CD4-positive, alpha-beta memory T cell (primary cell): ENCODE measurements around the gene ADGRG2. TPM values are rescaled to one million over a fixed set of nuclear protein-coding genes. Genes with fewer than 3 reads are reported as not detected.

Experiments used
- CTCF ChIA-PET: fragments of 350-600 bp; sonication (Branson Sonifier 250); formaldehyde crosslinking; loops from one replicate; lab custom pipeline; 2021; ENCODE audit warnings: inconsistent platforms; ENCODE audit not compliant: partially characterized antibody; lab: Charles Lee
- POLR2A ChIA-PET: fragments of 350-600 bp; sonication (Branson Sonifier 250); formaldehyde crosslinking; loops from one replicate; lab custom pipeline; 2021; ENCODE audit not compliant: partially characterized antibody; lab: Charles Lee
- DNase-seq, 5 donors: peaks; one replicate each; pipeline versions ENCODE4 v3.0.0 to v3.0.0-alpha.2; 2020 to 2022; ENCODE audit warnings: mixed read lengths in 1 of 5
- H3K27ac ChIP-seq: one replicate; pipeline ENCODE4 v1.7.0; 2013; ENCODE audit warnings: low read depth, low read length
- H3K27me3 ChIP-seq: 2 replicates; pipeline ENCODE4 v1.7.0; 2013; ENCODE audit warnings: mild to moderate bottlenecking, low read length, moderate library complexity; ENCODE audit not compliant: insufficient read depth
- H3K36me3 ChIP-seq: 2 replicates; pipeline ENCODE4 v1.7.0; 2013; ENCODE audit warnings: mild to moderate bottlenecking, low read length, moderate library complexity; ENCODE audit not compliant: insufficient read depth
- H3K4me1 ChIP-seq: 2 replicates; pipeline ENCODE4 v1.7.0; 2013; ENCODE audit warnings: mild to moderate bottlenecking, low read length, moderate library complexity; ENCODE audit not compliant: insufficient read depth
- H3K4me3 ChIP-seq, 2 donors: one replicate each; pipeline ENCODE4 v1.7.0; 2013; ENCODE audit warnings: low read length in 2 of 2, mild to moderate bottlenecking in 1 of 2
- H3K9me3 ChIP-seq, 2 donors: one replicate each; pipeline ENCODE4 v1.7.0; 2013; ENCODE audit warnings: low read length in 2 of 2, control low read depth in 1 of 2; ENCODE audit not compliant: control insufficient read depth in 1 of 2
- H3K27ac Mint-ChIP-seq, 7 donors: one replicate each; pipeline ENCODE4 v1.8.0; 2020 to 2021; ENCODE audit warnings: mixed read lengths in 7 of 7, mild to moderate bottlenecking in 6 of 7, inconsistent platforms in 3 of 7, moderate library complexity in 3 of 7
- H3K27me3 Mint-ChIP-seq, 2 donors: one replicate each; pipeline ENCODE4 v1.8.0; 2020 to 2021; ENCODE audit warnings: mixed read lengths in 2 of 2
- H3K36me3 Mint-ChIP-seq, 2 donors: one replicate each; pipeline ENCODE4 v1.8.0; 2020 to 2021; ENCODE audit warnings: mixed read lengths in 2 of 2, inconsistent platforms in 1 of 2, mild to moderate bottlenecking in 1 of 2
- H3K4me1 Mint-ChIP-seq, 4 donors: one replicate each; pipeline ENCODE4 v1.8.0; 2020 to 2021; ENCODE audit warnings: mixed read lengths in 4 of 4, mild to moderate bottlenecking in 1 of 4
- H3K4me3 Mint-ChIP-seq, 8 donors: one replicate each; pipeline ENCODE4 v1.8.0; 2020 to 2021; ENCODE audit warnings: mixed read lengths in 8 of 8, mild to moderate bottlenecking in 7 of 8, moderate library complexity in 6 of 8, inconsistent platforms in 3 of 8
- H3K9me3 Mint-ChIP-seq, 8 donors: one replicate each; pipeline ENCODE4 v1.8.0; 2020 to 2021; ENCODE audit warnings: mixed read lengths in 8 of 8, mild to moderate bottlenecking in 5 of 8, inconsistent platforms in 3 of 8, moderate library complexity in 1 of 8
- intact Hi-C: fragments of 100-400 bp; cut with micrococcal nuclease; formaldehyde crosslinking; loops from one replicate; pipeline ENCODE4 v1.15.1; 2023
- polyA plus RNA-seq, 2 donors: library from polyadenylated mRNA; unstranded; fragments of 300-500 nt; fragmentation: Illumina TruSeq; gene quantifications; one replicate each; pipeline ENCODE4 v1.2.3, GENCODE V29; 2021
- total RNA-seq, 2 experiments: library from RNA; stranded (reverse); gene quantifications; one replicate each; pipeline ENCODE4 v1.2.3, GENCODE V29; 2021

Gene ADGRG2
- total and polyA plus RNA-seq, 4 experiments from 2014 or later: not detected

GRCh38 chrX:18946611-18947010, 175.7 kb downstream of the ADGRG2 start:
- H3K4me1 Mint-ChIP-seq: peaks cover 0 to 1% (median 0%) of the 10 kb centered on the region in 4 donors
- Histone ChIP-seq H3K27ac (no peak overlapping the region), H3K36me3 (peaks cover 4% of the 10 kb centered on the region), H3K4me3 (no peak overlapping the region), H3K27me3 (no peaks in the 10 kb centered on the region), H3K9me3 (no peaks in the 10 kb centered on the region), H3K4me1 (no peaks in the 10 kb centered on the region)
- CTCF ChIA-PET: no interaction called here
- H3K27me3 Mint-ChIP-seq: no peaks in the 10 kb centered on the region
- H3K27ac Mint-ChIP-seq: no peak overlapping the region
- H3K4me3 Mint-ChIP-seq: no peak overlapping the region
- H3K9me3 Mint-ChIP-seq: peaks cover 0 to 3% (median 0%) of the 10 kb centered on the region in 8 donors
- no peak for DNase-seq
- intact Hi-C loops: no loop called here
- peaks cover 24 to 48% of the 10 kb centered on the region in 2 donors for H3K36me3 Mint-ChIP-seq
- POLR2A ChIA-PET: no interaction called here

GRCh38 chrX:18946157-18946556, 176.1 kb downstream of the ADGRG2 start:
- no peak overlapping the region for H3K27ac Mint-ChIP-seq
- no peaks in the 10 kb centered on the region for H3K4me1 ChIP-seq
- H3K27ac ChIP-seq: no peak overlapping the region
- H3K4me3 Mint-ChIP-seq: no peak overlapping the region
- no peaks in the 10 kb centered on the region for H3K27me3 Mint-ChIP-seq
- peaks cover 0 to 3% (median 0%) of the 10 kb centered on the region in 8 donors for H3K9me3 Mint-ChIP-seq
- H3K27me3 ChIP-seq: no peaks in the 10 kb centered on the region
- DNase-seq: no peak
- H3K36me3 ChIP-seq: peaks cover 4% of the 10 kb centered on the region
- intact Hi-C loops: no loop called here
- no peak overlapping the region for H3K4me3 ChIP-seq
- POLR2A ChIA-PET: no interaction called here
- H3K4me1 Mint-ChIP-seq: peaks cover 0 to 1% (median 0%) of the 10 kb centered on the region in 4 donors
- H3K36me3 Mint-ChIP-seq: peaks cover 24 to 48% of the 10 kb centered on the region in 2 donors
- CTCF ChIA-PET: no interaction called here
- no peaks in the 10 kb centered on the region for H3K9me3 ChIP-seq

- DNase-seq: no peak
- H3K4me1 Mint-ChIP-seq: peaks cover 0 to 1% (median 0%) of the 10 kb centered on the region in 4 donors
- no peak overlapping the region for H3K4me3 Mint-ChIP-seq
- H3K27ac ChIP-seq: no peak overlapping the region
- H3K36me3 ChIP-seq: peaks cover 4% of the 10 kb centered on the region
- peaks cover 24 to 47% of the 10 kb centered on the region in 2 donors for H3K36me3 Mint-ChIP-seq
- intact Hi-C loops: no loop called here
- H3K27me3 Mint-ChIP-seq: no peaks in the 10 kb centered on the region
- POLR2A ChIA-PET: no interaction called here
- CTCF ChIA-PET: no interaction called here
- no peak overlapping the region for H3K27ac Mint-ChIP-seq
- no peaks in the 10 kb centered on the region for H3K9me3 ChIP-seq
- peaks cover 0 to 3% (median 0%) of the 10 kb centered on the region in 8 donors for H3K9me3 Mint-ChIP-seq
- no peak overlapping the region for H3K4me3 ChIP-seq
- no peaks in the 10 kb centered on the region for H3K27me3 ChIP-seq
- no peaks in the 10 kb centered on the region for H3K4me1 ChIP-seq
Observed at GRCh38 chrX:18945483-18945882, 176.8 kb downstream of the ADGRG2 start.

- Mint-ChIP-seq H3K36me3 (peaks cover 30 to 46% of the 10 kb centered on the region in 2 donors), H3K9me3 (peaks cover 0 to 3% (median 0%) of the 10 kb centered on the region in 8 donors), H3K4me1 (peaks cover 0 to 1% (median 0%) of the 10 kb centered on the region in 4 donors), H3K4me3 (no peak overlapping the region), H3K27ac (no peak overlapping the region), H3K27me3 (no peaks in the 10 kb centered on the region)
- H3K4me1 ChIP-seq: no peaks in the 10 kb centered on the region
- no peaks in the 10 kb centered on the region for H3K27me3 ChIP-seq
- no peaks in the 10 kb centered on the region for H3K9me3 ChIP-seq
- intact Hi-C loops: no loop called here
- H3K27ac ChIP-seq: no peak overlapping the region
- ChIA-PET POLR2A (no interaction called here), CTCF (no interaction called here)
- peaks cover 4% of the 10 kb centered on the region for H3K36me3 ChIP-seq
- H3K4me3 ChIP-seq: no peak overlapping the region
- DNase-seq: no peak
Observed at GRCh38 chrX:18944482-18944881, 177.8 kb downstream of the ADGRG2 start.

GRCh38 chrX:18941896-18942295, 180.4 kb downstream of the ADGRG2 start:
- ChIA-PET POLR2A (no interaction called here), CTCF (interaction anchor here (0.8 kb wide), 1 partner anchor 522 kb away, joined by 3 read pairs; no protein-coding TSS in a partner anchor)
- Histone ChIP-seq H3K9me3 (no peaks in the 10 kb centered on the region), H3K27me3 (no peaks in the 10 kb centered on the region), H3K27ac (no peak overlapping the region), H3K4me3 (no peak overlapping the region), H3K4me1 (no peaks in the 10 kb centered on the region), H3K36me3 (peaks cover 4% of the 10 kb centered on the region)
- Mint-ChIP-seq H3K4me3 (no peak overlapping the region), H3K36me3 (peaks cover 38 to 46% of the 10 kb centered on the region in 2 donors), H3K4me1 (no peaks in the 10 kb centered on the region), H3K9me3 (peaks cover 0 to 3% (median 0%) of the 10 kb centered on the region in 8 donors), H3K27ac (no peak overlapping the region), H3K27me3 (no peaks in the 10 kb centered on the region)
- no peak for DNase-seq
- intact Hi-C loops: no loop called here

Other genes starting within 250 kb of the ADGRG2 start
- gene PHKA2, start 138.4 kb downstream of the ADGRG2 start, total RNA-seq: 10 to 100 TPM; 48.1 to 52.5 TPM
- 1 to 10 TPM; 6.5 to 7.9 TPM for gene PHKA2, start 138.4 kb downstream of the ADGRG2 start, polyA plus RNA-seq
- 100 to 1,000 TPM; 116 to 124 TPM for gene PDHA1, start 221.5 kb upstream of the ADGRG2 start, total RNA-seq
- gene PDHA1, start 221.5 kb upstream of the ADGRG2 start, polyA plus RNA-seq: 10 to 100 TPM; 75.4 to 80.3 TPM